Colonic mucosa (tissue), 4 donors: ENCODE results near the gene TDRD7. TPM values are rescaled to one million over a fixed set of nuclear protein-coding genes. Genes with fewer than 3 reads are reported as not detected.

Experiments
- DNase-seq: peaks from one replicate; pipeline ENCODE4 v3.0.0-alpha.2; 2020
- H3K27ac ChIP-seq: fragments of 200-600 bp; one replicate; pipeline ENCODE4 v1.8.0; 2021
- H3K27me3 ChIP-seq: fragments of 200-600 bp; one replicate; pipeline ENCODE4 v1.8.0; 2021
- H3K36me3 ChIP-seq: fragments of 200-600 bp; one replicate; pipeline ENCODE4 v1.8.0; 2021
- H3K4me1 ChIP-seq: fragments of 200-600 bp; one replicate; pipeline ENCODE4 v1.8.0; 2021; ENCODE audit warnings: mild to moderate bottlenecking
- H3K4me3 ChIP-seq: fragments of 200-600 bp; one replicate; pipeline ENCODE4 v1.8.0; 2021
- H3K9ac ChIP-seq, 2 donors: one replicate each; pipeline ENCODE4 v1.7.0; 2013; ENCODE audit warnings: control low read depth in 2 of 2, low read depth in 2 of 2, low read length in 2 of 2
- H3K9me3 ChIP-seq: fragments of 200-600 bp; one replicate; pipeline ENCODE4 v1.8.0; 2021
- CTCF ChIP-seq: fragments of 200-600 bp; IDR thresholded peaks from one replicate; pipeline ENCODE4 v1.8.0; 2022; ENCODE audit warnings: antibody characterized with exemption, mild to moderate bottlenecking
- intact Hi-C: fragments of 100-400 bp; cut with DNase I; formaldehyde crosslinking; loops from one replicate; pipeline ENCODE4 v1.14.1; 2022
- total RNA-seq, 2 donors: library from RNA; stranded (reverse); fragmentation: NEBNext Ultra II Directional in 1 of 2; extraction: Animal tissue kit (Norgen Biotek cat#: 25700) in 1 of 2; gene quantifications; one replicate each; pipeline ENCODE4 v1.2.1, GENCODE V29; 2021
- donor health status: healthy.
- donor health status: DM: no; HTN: no; CAD: no.
- donor health status: DM: no; HTN: no; CAD: no.

TDRD7 gene
- total RNA-seq, 2 donors from 2014 or later = 28.8 to 35.3 TPM

GRCh38 chr9:97427885-97428284 lies 16.0 kb downstream of the TDRD7 start:
- H3K9me3 ChIP-seq = no peaks in the 10 kb centered on the region
- DNase-seq = no peak
- TF ChIP-seq CTCF = no peak
- intact Hi-C loops = no loop called here
- no peak overlapping the region for H3K27ac ChIP-seq
- no peaks in the 10 kb centered on the region for H3K27me3 ChIP-seq
- no peak overlapping the region for H3K9ac ChIP-seq
- peaks cover 3% of the 10 kb centered on the region for H3K4me1 ChIP-seq
- no peak overlapping the region for H3K4me3 ChIP-seq
- peaks cover 10% of the 10 kb centered on the region for H3K36me3 ChIP-seq

GRCh38 chr9:97430316-97431043 lies 18.6 kb downstream of the TDRD7 start:
- Histone ChIP-seq H3K27me3 (no peaks in the 10 kb centered on the region), H3K4me3 (no peak overlapping the region), H3K9me3 (no peaks in the 10 kb centered on the region), H3K4me1 (no peaks in the 10 kb centered on the region), H3K27ac (no peak overlapping the region), H3K9ac (no peak overlapping the region), H3K36me3 (peaks cover 10% of the 10 kb centered on the region)
- no peak for DNase-seq
- intact Hi-C loops = no loop called here
- no peak for TF ChIP-seq CTCF

GRCh38 chr9:97431044-97431441 lies 19.1 kb downstream of the TDRD7 start:
- H3K27me3 ChIP-seq = no peaks in the 10 kb centered on the region

GRCh38 chr9:97431549-97432143 lies 19.8 kb downstream of the TDRD7 start:
- no peak overlapping the region for H3K9ac ChIP-seq
- H3K27ac ChIP-seq = no peak overlapping the region
- H3K9me3 ChIP-seq = no peaks in the 10 kb centered on the region
- H3K4me1 ChIP-seq = no peaks in the 10 kb centered on the region
- H3K4me3 ChIP-seq = no peak overlapping the region
- H3K36me3 ChIP-seq = peaks cover 10% of the 10 kb centered on the region
- H3K27me3 ChIP-seq = no peaks in the 10 kb centered on the region
- intact Hi-C loops = no loop called here
- no peak for TF ChIP-seq CTCF
- DNase-seq = no peak

More at GRCh38 chr9:97431044-97431441, 19.1 kb downstream of the TDRD7 start:
- TF ChIP-seq CTCF = no peak
- Histone ChIP-seq H3K9me3 (no peaks in the 10 kb centered on the region), H3K4me3 (no peak overlapping the region), H3K4me1 (no peaks in the 10 kb centered on the region), H3K9ac (no peak overlapping the region), H3K36me3 (peaks cover 10% of the 10 kb centered on the region), H3K27ac (no peak overlapping the region)
- intact Hi-C loops = no loop called here
- no peak for DNase-seq

GRCh38 chr9:97437051-97437600 lies 25.2 kb downstream of the TDRD7 start:
- Histone ChIP-seq H3K27ac (no peak overlapping the region), H3K4me1 (no peaks in the 10 kb centered on the region), H3K36me3 (peaks cover 4% of the 10 kb centered on the region), H3K27me3 (no peaks in the 10 kb centered on the region), H3K9ac (no peak overlapping the region), H3K9me3 (no peaks in the 10 kb centered on the region), H3K4me3 (no peak overlapping the region)
- intact Hi-C loops = no loop called here
- no peak for TF ChIP-seq CTCF
- DNase-seq = no peak
